GM12878 (cell line): ENCODE results near the gene SLC26A1. TPM values are rescaled to one million over a fixed set of nuclear protein-coding genes. Genes with fewer than 3 reads are reported as not detected.

Source experiments
- ATAC-seq: fragments of 200-7000 bp; cut with Tn5 transposase; 3 replicates; pipeline ENCODE4 v1.9.1; 2020; ENCODE audit warnings: mild to moderate bottlenecking, moderate library complexity
- BruUV-seq: library from RNA; stranded (reverse); fragments of 400-500 nt; replicated peaks from 2 replicates; lab custom pipeline; 2021; lab: Mats Ljungman, UMichigan
- CTCF ChIA-PET: fragments of 300-600 bp; sonication (Branson Sonifier 250); formaldehyde crosslinking; extraction: SDS; loops from one replicate; lab custom pipeline; 2021; ENCODE audit warnings: inconsistent platforms; lab: Yijun Ruan, JAX
- POLR2A ChIA-PET: fragments of 350-600 bp; formaldehyde crosslinking; extraction: SDS; loops from one replicate; lab custom pipeline; 2021; ENCODE audit warnings: inconsistent platforms; lab: Charles Lee
- RAD21 ChIA-PET: fragments of 300-600 bp; sonication (Branson Sonifier 250); formaldehyde crosslinking; loops from one replicate; lab custom pipeline; 2023; ENCODE audit warnings: antibody characterized with exemption; ENCODE audit not compliant: unreplicated experiment; lab: Charles Lee
- SMC1A ChIA-PET: fragments of 300-600 bp; sonication (Branson Sonifier 250); formaldehyde crosslinking; loops from one replicate; lab custom pipeline; 2023; ENCODE audit not compliant: unreplicated experiment, uncharacterized antibody; lab: Charles Lee
- DNase-seq: peaks from one replicate; pipeline ENCODE4 v3.0.0-alpha.2; 2011; ENCODE audit warnings: low read depth, low spot score
- FAIRE-seq: peaks from 3 replicates; lab custom pipeline; 2011; peaks lifted over from hg19 to GRCh38; lab: Jason Lieb, UNC
- H2AFZ ChIP-seq: 2 replicates; pipeline ENCODE4 v1.6.0; 2011; ENCODE audit warnings: low read depth, low read length, control low read depth; ENCODE audit not compliant: control insufficient read depth
- H3K27ac ChIP-seq: 2 replicates; pipeline ENCODE4 v1.5.1; 2011; ENCODE audit warnings: control low read depth; ENCODE audit not compliant: control insufficient read depth, insufficient read depth
- H3K27me3 ChIP-seq, 2 experiments: replicated peaks in 1 of 2; 2 replicates each; pipeline versions ENCODE4 v1.6.0 to v1.6.1; 2011; ENCODE audit warnings: low read length in 1 of 2; ENCODE audit not compliant: control insufficient read depth in 2 of 2, insufficient read depth in 2 of 2
- H3K36me3 ChIP-seq, 2 experiments: 2 replicates each; pipeline ENCODE4 v1.5.1; 2011; ENCODE audit warnings: low read length in 1 of 2; ENCODE audit not compliant: control insufficient read depth in 2 of 2, insufficient read depth in 2 of 2
- H3K4me1 ChIP-seq: 2 replicates; pipeline ENCODE4 v1.6.1; 2011; ENCODE audit warnings: mild to moderate bottlenecking, low read length, moderate library complexity, mixed read lengths; ENCODE audit not compliant: control insufficient read depth, insufficient read depth
- H3K4me2 ChIP-seq: 2 replicates; pipeline ENCODE4 v1.6.0; 2011; ENCODE audit warnings: control low read depth; ENCODE audit not compliant: control insufficient read depth, insufficient read depth
- H3K4me3 ChIP-seq: fragments of 200-600 bp; sonication (generic); 2 replicates; pipeline ENCODE4 v1.5.1; 2016
- H3K79me2 ChIP-seq: 2 replicates; pipeline ENCODE4 v1.6.0; 2011; ENCODE audit warnings: low read length; ENCODE audit not compliant: control insufficient read depth, insufficient read depth
- H3K9ac ChIP-seq: 2 replicates; pipeline ENCODE4 v1.8.0; 2011; ENCODE audit warnings: low read length, control low read depth, mixed read lengths; ENCODE audit not compliant: control insufficient read depth, insufficient read depth
- H3K9me3 ChIP-seq: replicated peaks from 3 replicates; pipeline ENCODE4 v1.5.1; 2011; ENCODE audit warnings: mild to moderate bottlenecking, low read length; ENCODE audit not compliant: control insufficient read depth, insufficient read depth
- H4K20me1 ChIP-seq: 2 replicates; pipeline ENCODE4 v1.6.0; 2011; ENCODE audit not compliant: control insufficient read depth, insufficient read depth
- ASH2L ChIP-seq: fragments of 300-600, 200-600 bp; sonication (generic); IDR thresholded peaks from 2 replicates; pipeline ENCODE4 v1.6.1; 2017; ENCODE audit warnings: low read depth, mild to moderate bottlenecking, borderline replicate concordance
- BCLAF1 ChIP-seq: fragments of 450-650 bp; IDR thresholded peaks from 2 replicates; pipeline ENCODE4 v1.6.1; 2017; ENCODE audit warnings: antibody characterized with exemption, mild to moderate bottlenecking, moderate library complexity
- BMI1 ChIP-seq: fragments of 450-650 bp; IDR thresholded peaks from 2 replicates; pipeline ENCODE4 v1.6.1; 2016; ENCODE audit warnings: mild to moderate bottlenecking, moderate library complexity, borderline replicate concordance
- CREM ChIP-seq: IDR thresholded peaks from 2 replicates; pipeline ENCODE4 v1.6.1; 2014; ENCODE audit warnings: antibody characterized with exemption, low read depth
- FOXK2 ChIP-seq: fragments of 450-650 bp; IDR thresholded peaks from 2 replicates; pipeline ENCODE4 v1.6.1; 2017; ENCODE audit warnings: mild to moderate bottlenecking, moderate library complexity
- GATAD2B ChIP-seq: fragments of 450-650 bp; conservative IDR thresholded peaks from 2 replicates; pipeline ENCODE4 v1.6.1; 2017; ENCODE audit warnings: low read depth, mild to moderate bottlenecking, moderate library complexity
- HDGF ChIP-seq: fragments of 450-650 bp; IDR thresholded peaks from 2 replicates; pipeline ENCODE4 v1.6.1; 2016; ENCODE audit warnings: antibody characterized with exemption
- MTA3 ChIP-seq: IDR thresholded peaks from 2 replicates; pipeline ENCODE4 v1.6.1; 2012; ENCODE audit warnings: low read length, inconsistent platforms, borderline replicate concordance
- MYC ChIP-seq: IDR thresholded peaks from 2 replicates; pipeline ENCODE4 v1.6.1; 2011; ENCODE audit warnings: mild to moderate bottlenecking, low read length, moderate library complexity, inconsistent platforms; ENCODE audit not compliant: insufficient read depth, insufficient replicate concordance, insufficient read length, severe bottlenecking
- NFXL1 ChIP-seq: fragments of 450-650 bp; IDR thresholded peaks from 2 replicates; pipeline ENCODE4 v1.6.1; 2017; ENCODE audit warnings: antibody characterized with exemption, mild to moderate bottlenecking, borderline replicate concordance
- PKNOX1 ChIP-seq: fragments of 450-650 bp; IDR thresholded peaks from 2 replicates; pipeline ENCODE4 v1.6.1; 2016; ENCODE audit warnings: mild to moderate bottlenecking
- RCOR1 ChIP-seq: conservative IDR thresholded peaks from 2 replicates; pipeline ENCODE4 v1.6.1; 2012; ENCODE audit warnings: low read depth, low read length, improper control_type of control experiment
- TBL1XR1 ChIP-seq: IDR thresholded peaks from 2 replicates; pipeline ENCODE4 v1.6.1; 2012; ENCODE audit warnings: low read depth, low read length, improper control_type of control experiment
- TCF3 ChIP-seq: IDR thresholded peaks from 2 replicates; pipeline ENCODE4 v1.6.1; 2012; ENCODE audit warnings: low read depth, mild to moderate bottlenecking, low read length, borderline replicate concordance; ENCODE audit not compliant: insufficient read depth
- YY1 ChIP-seq: IDR thresholded peaks from 2 replicates; pipeline ENCODE4 v1.6.1; 2011; ENCODE audit warnings: low read depth, mild to moderate bottlenecking, low read length
- ZBTB40 ChIP-seq: fragments of 450-650 bp; IDR thresholded peaks from 2 replicates; pipeline ENCODE4 v1.6.1; 2016; ENCODE audit warnings: mild to moderate bottlenecking, moderate library complexity, borderline replicate concordance
- ZNF24 ChIP-seq: fragments of 450-650 bp; IDR thresholded peaks from 2 replicates; pipeline ENCODE4 v1.6.1; 2017; ENCODE audit warnings: antibody characterized with exemption, mild to moderate bottlenecking
- ZNF274 ChIP-seq: IDR thresholded peaks from one replicate; pipeline ENCODE4 v1.8.0; 2011; ENCODE audit not compliant: insufficient read length, insufficient read depth
- WGBS: methylation state at CpG from one replicate; pipeline ENCODE4 v1.1.6; 2016; ENCODE audit warnings: low lambda C conversion rate; ENCODE audit not compliant: insufficient replicate concordance, insufficient coverage; ENCODE audit errors: missing lambda C conversion rate; 5-methylcytosine and 5-hydroxymethylcytosine counted together
- in situ Hi-C: fragments of 300-500 bp; cut with MboI; formaldehyde crosslinking; loops from 9 replicates; pipeline ENCODE4 v1.14.3; 2018; ENCODE audit warnings: mixed read lengths
- intact Hi-C: fragments of 100-400 bp; cut with micrococcal nuclease; formaldehyde crosslinking; loops from one replicate; pipeline ENCODE4 v1.14.2; 2022; ENCODE audit not compliant: unreplicated experiment
- polyA plus RNA-seq, 11 experiments: library from polyadenylated mRNA; depleted of rRNA in 4 of 11; unstranded in 6 of 11; stranded (reverse) in 5 of 11; fragments of >200 nt; fragmentation: Nextera tagmentation in 4 of 11; fragmentation: Illumina TruSeq in 1 of 11; extraction: Ambion mirVana in 4 of 11; extraction: Trizol in 1 of 11; gene quantifications; 1 replicate in 1 of 11; 2 replicates in 10 of 11; pipeline versions ENCODE4 v1.2.1 to v1.2.3, GENCODE V29; 2011 to 2016; ENCODE audit warnings: inconsistent platforms in 2 of 11, missing spikeins in 2 of 11, low read depth in 1 of 11
- total RNA-seq, 4 experiments: library from RNA; depleted of rRNA in 3 of 4; stranded (reverse); fragments of >200 nt in 3 of 4; fragmentation: Illumina TruSeq in 1 of 4; extraction: Trizol in 1 of 4; gene quantifications; 2 replicates each; pipeline versions ENCODE4 v1.2.1 to v1.2.3, GENCODE V29; 2013 to 2021

Gene SLC26A1
- total and polyA plus RNA-seq, 10 of the 15 experiments (the other 5 are each of a cell fraction or from before 2014, with no cell fraction given), result 0.05 to 0.96 (median 0.28) TPM; not detected in 5

GRCh38 chr4:1036095-1036494, 42.9 kb upstream of the SLC26A1 start:
- intact Hi-C loops (no loop called here), in situ Hi-C loops (no loop called here)
- H3K79me2 ChIP-seq, result no peaks in the 10 kb centered on the region
- H3K27me3 ChIP-seq, result no peaks in the 10 kb centered on the region
- WGBS, result 70% methylated on average over 9 of the region's 15 CpGs
- SMC1A ChIA-PET, result no interaction called here
- no peak overlapping the region for H3K4me2 ChIP-seq
- no peaks in the 10 kb centered on the region for H3K36me3 ChIP-seq
- ATAC-seq, result no peak; the same call in 2 of the 3 replicates
- DNase-seq, result no peak
- POLR2A ChIA-PET, result no interaction called here
- RAD21 ChIA-PET, result no interaction called here
- CTCF ChIA-PET, result no interaction called here
- no peak overlapping the region for H2AFZ ChIP-seq
- no peaks in the 10 kb centered on the region for H3K9me3 ChIP-seq
- H3K4me1 ChIP-seq, result no peaks in the 10 kb centered on the region
- no peak overlapping the region for H3K9ac ChIP-seq
- no peak overlapping the region for H3K27ac ChIP-seq
- no peak overlapping the region for H3K4me3 ChIP-seq
- TF ChIP-seq RCOR1, result no peak
- no peak for TF ChIP-seq FOXK2
- TF ChIP-seq HDGF, result no peak
- no peak for TF ChIP-seq ZNF24
- TF ChIP-seq BCLAF1, result no peak
- TF ChIP-seq NFXL1, result no peak
- no peak for TF ChIP-seq TBL1XR1
- TF ChIP-seq YY1, result no peak
- no peak for TF ChIP-seq PKNOX1
- TF ChIP-seq ZBTB40, result no peak
- TF ChIP-seq ASH2L, result no peak
- TF ChIP-seq BMI1, result no peak
- TF ChIP-seq MTA3, result no peak
- no peak for TF ChIP-seq CREM
- TF ChIP-seq MYC, result no peak
- TF ChIP-seq TCF3, result no peak
- TF ChIP-seq GATAD2B, result no peak
- TF ChIP-seq ZNF274, result no peak
- BruUV-seq, result no TSS peak
- H4K20me1 ChIP-seq, result no peaks in the 10 kb centered on the region
- no peak for FAIRE-seq
